Activated naive CD4-positive, alpha-beta T cell treated with anti-CD3 and anti-CD28 coated beads, Interleukin-2, amount 50 U/mL, for 24 hours (primary cell): ENCODE measurements around the gene DDX17.
"Not testable (repeated sequence)": the region's sequence is repeated elsewhere in the genome, so short reads cannot be mapped to it uniquely, and the experiment has no call there.

ENCODE experiments used
- H3K27ac Mint-ChIP-seq: one replicate; pipeline ENCODE4 v1.8.0; 2021; ENCODE audit warnings: mild to moderate bottlenecking, mixed read lengths
- H3K27me3 Mint-ChIP-seq: one replicate; pipeline ENCODE4 v1.8.0; 2021; ENCODE audit warnings: mixed read lengths
- H3K36me3 Mint-ChIP-seq: one replicate; pipeline ENCODE4 v1.8.0; 2021; ENCODE audit warnings: mixed read lengths
- H3K4me1 Mint-ChIP-seq: one replicate; pipeline ENCODE4 v1.8.0; 2021; ENCODE audit warnings: mixed read lengths
- H3K4me3 Mint-ChIP-seq: one replicate; pipeline ENCODE4 v1.8.0; 2021; ENCODE audit warnings: mild to moderate bottlenecking, mixed read lengths
- H3K9me3 Mint-ChIP-seq: one replicate; pipeline ENCODE4 v1.8.0; 2021; ENCODE audit warnings: mixed read lengths

DDX17 gene

DNA sequence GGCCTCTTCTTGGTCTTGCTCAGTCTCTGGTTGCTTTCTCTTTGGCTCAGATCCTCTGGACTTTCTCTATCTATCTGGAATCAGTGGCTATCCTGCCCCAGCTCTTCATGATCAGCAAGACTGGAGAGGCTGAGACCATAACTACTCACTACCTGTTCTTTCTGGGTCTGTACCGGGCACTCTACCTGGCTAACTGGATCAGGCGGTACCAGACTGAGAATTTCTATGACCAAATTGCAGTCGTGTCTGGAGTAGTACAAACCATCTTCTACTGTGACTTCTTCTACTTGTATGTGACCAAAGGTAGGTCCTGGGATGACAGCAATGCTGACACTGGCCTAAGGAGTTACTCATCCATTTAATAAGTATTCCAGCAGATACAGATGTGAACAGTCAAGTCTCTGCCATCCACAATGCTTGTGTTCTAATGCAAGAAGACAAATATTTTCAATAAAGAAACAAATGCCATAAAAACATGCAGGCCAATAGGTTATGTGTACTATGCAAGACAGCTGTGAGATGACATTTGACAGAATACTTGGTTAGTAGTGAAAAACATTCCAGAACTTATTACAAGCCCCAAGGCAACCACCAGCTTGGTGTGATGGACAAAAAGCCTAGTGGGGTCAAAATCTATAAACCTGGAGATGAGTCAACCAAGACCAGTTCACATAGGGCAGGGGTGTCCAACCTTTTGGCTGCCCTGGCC, 24.8 kb downstream of the DDX17 start:
- Mint-ChIP-seq H3K4me3 (no peak overlapping the region), H3K9me3 (no peaks in the 10 kb centered on the region), H3K27me3 (no peaks in the 10 kb centered on the region), H3K4me1 (peaks cover 28% of the 10 kb centered on the region), H3K27ac (peak overlapping the region; percentile 39), H3K36me3 (peaks cover 20% of the 10 kb centered on the region)

DNA sequence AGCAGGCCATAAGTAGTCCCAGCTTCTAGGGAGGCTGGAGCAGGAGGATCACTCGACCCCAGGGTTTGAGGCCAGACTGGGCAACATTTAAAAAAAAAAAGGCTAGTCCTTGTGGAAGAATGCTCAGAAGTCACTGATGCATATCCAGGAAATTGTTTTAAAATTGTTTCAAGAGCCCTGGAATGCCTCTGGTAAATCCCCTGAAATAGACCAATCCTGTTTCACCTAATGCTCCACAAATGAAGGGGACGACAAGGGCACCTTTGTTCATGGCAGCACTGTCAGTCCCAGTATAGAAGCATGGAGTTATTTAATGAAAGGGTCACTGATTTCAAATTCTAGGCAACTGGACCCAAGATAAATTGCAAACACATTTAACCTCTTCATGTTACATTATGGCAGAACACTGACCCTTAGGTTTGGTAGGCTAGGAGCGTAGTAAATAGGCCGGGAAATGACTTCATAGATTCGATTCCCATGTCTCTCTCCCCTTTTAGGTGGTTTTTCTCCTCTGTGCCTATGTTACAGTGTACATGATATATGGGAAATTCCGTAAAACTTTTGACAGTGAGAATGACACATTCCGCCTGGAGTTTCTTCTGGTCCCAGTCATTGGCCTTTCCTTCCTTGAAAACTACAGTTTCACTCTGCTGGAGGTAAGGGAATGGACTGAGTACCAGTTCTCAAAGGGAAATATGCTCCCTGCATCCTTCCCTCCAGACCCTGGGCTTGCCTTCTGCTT, 26.8 kb downstream of the DDX17 start:
- H3K27ac Mint-ChIP-seq: no peak overlapping the region
- no peaks in the 10 kb centered on the region for H3K27me3 Mint-ChIP-seq
- peaks cover 13% of the 10 kb centered on the region for H3K4me1 Mint-ChIP-seq
- H3K36me3 Mint-ChIP-seq: peaks cover 13% of the 10 kb centered on the region
- no peak overlapping the region for H3K4me3 Mint-ChIP-seq
- H3K9me3 Mint-ChIP-seq: no peaks in the 10 kb centered on the region

DNA sequence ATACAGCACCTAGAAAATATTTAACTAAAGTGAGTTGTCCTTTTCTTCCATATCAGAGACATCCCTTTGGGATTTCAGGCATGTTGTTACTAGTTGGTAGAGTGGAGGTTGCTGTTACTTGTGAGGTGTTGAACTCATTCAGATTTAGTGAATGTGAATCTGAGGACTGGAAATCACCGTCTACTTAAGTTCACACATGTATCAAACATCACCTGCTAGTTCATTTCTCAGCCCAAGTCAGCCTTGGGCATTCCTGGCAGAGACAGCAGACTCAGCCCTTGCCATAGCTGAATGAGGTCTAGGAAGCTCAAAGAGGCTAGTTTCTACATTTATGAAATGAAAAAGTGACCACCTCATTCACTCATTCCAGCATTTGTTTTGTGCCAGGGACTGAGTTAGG, 28.5 kb downstream of the DDX17 start:
- no peaks in the 10 kb centered on the region for H3K27me3 Mint-ChIP-seq
- no peak overlapping the region for H3K27ac Mint-ChIP-seq
- H3K4me3 Mint-ChIP-seq: no peak overlapping the region
- H3K36me3 Mint-ChIP-seq: peaks cover 4% of the 10 kb centered on the region
- H3K9me3 Mint-ChIP-seq: no peaks in the 10 kb centered on the region
- peaks cover 1% of the 10 kb centered on the region for H3K4me1 Mint-ChIP-seq

DNA sequence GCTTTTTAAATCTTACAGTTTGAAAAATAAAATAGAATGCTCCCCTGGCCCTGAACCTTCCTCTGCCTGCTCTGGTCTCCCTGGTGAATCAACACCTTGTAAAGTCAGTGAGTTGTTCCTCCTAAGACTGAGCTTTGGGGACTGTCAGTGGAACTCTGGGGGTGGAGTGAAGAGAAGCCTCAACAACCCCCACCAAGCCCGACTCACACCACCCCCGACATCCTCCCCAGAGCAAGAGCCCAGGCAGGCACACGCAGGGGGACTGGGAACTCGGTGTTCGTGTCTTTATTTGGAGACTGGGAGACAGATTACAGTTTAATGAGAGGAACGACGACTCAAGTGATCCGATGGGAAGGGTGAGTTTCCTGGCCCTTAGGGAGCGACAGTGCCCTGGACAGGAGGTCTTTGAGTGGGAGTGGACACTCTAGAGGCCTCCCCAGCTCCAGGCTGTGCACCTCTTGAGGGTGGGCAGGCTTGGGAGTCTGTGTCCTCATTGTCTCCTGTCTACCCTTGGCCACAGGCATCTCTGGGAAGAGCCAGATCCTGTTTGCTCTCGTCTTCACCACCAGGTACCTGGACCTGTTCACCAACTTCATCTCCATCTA, 32.0 kb downstream of the DDX17 start:
- no peak overlapping the region for H3K27ac Mint-ChIP-seq
- no peaks in the 10 kb centered on the region for H3K9me3 Mint-ChIP-seq
- H3K4me3 Mint-ChIP-seq: no peak overlapping the region
- H3K27me3 Mint-ChIP-seq: no peaks in the 10 kb centered on the region
- no peaks in the 10 kb centered on the region for H3K4me1 Mint-ChIP-seq
- H3K36me3 Mint-ChIP-seq: no peaks in the 10 kb centered on the region

DNA sequence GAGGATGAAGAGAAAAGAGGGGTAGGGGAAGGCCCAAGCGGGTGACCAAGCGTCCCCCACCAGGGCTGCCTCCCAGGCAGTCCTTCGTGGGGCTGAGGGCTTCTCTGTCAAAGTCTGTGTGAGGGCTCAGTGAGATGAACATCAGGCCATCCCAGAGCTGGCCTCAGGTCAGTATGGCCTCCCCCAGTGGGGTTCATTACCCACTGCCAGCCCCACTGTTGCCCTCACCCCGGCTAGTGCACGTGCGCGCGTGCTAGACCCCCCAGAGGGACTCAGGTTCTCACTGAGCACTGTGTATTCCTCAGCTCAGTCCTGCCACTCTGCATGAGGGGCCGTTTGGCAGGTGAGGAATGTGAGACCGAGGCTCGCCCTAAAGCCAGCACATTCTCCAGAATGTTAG, 34.9 kb downstream of the DDX17 start:
- no peak overlapping the region for H3K4me3 Mint-ChIP-seq

DNA sequence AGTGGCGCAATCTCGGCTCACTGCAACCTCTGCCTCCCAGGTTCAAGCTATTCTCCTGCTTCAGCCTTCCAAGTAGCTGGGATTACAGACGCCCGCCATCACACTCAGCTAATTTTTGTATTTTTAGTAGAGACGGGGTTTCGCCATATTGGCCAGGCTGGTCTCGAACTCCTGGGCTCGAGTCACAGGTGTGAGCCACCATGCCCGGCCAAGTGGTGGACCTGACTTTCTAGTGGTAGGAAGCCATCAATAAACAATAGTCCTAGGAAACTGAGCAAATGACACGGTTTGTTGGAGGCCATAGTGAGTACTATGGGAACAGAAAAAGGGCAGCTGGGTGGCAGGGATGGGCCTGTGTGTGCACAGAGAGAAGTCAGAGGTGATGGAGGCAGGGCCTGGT, 35.9 kb downstream of the DDX17 start:
- H3K27ac Mint-ChIP-seq, H3K4me1 Mint-ChIP-seq, H3K27me3 Mint-ChIP-seq, H3K4me3 Mint-ChIP-seq, H3K36me3 Mint-ChIP-seq, H3K9me3 Mint-ChIP-seq: not testable (repeated sequence)

More for the DNA sequence above, 34.9 kb downstream of the DDX17 start:
- Mint-ChIP-seq H3K27ac (no peak overlapping the region), H3K9me3 (no peaks in the 10 kb centered on the region), H3K4me1 (peaks cover 9% of the 10 kb centered on the region), H3K36me3 (no peaks in the 10 kb centered on the region), H3K27me3 (peaks cover 6% of the 10 kb centered on the region)

DNA sequence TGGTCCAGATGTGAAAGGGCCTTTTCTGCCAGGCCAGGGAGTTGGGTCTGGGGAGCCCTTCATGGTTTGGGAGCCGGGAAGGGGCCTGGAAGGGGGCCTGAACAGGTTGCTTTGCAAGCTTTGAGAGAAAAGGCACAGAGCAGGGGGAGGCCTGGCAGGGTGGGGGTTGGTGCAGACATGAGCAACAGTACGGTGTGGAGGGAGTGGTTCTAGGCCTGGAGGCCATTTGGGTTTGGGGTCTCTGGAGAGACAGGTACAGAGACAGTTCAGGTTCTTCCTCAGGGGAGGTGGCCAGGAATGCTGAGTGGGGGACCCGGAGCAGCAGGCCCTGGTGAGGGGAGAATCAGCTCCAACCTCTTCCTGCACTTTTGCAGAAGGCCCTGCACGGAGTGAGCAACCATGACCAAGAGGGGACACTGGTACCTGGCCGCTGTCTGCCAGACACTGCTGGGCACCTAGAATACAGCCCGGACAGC, 36.8 kb downstream of the DDX17 start:
- peaks cover 10% of the 10 kb centered on the region for H3K27me3 Mint-ChIP-seq
- no peak overlapping the region for H3K4me3 Mint-ChIP-seq
- H3K36me3 Mint-ChIP-seq: no peaks in the 10 kb centered on the region
- H3K4me1 Mint-ChIP-seq: peaks cover 9% of the 10 kb centered on the region
- no peak overlapping the region for H3K27ac Mint-ChIP-seq
- no peaks in the 10 kb centered on the region for H3K9me3 Mint-ChIP-seq

DNA sequence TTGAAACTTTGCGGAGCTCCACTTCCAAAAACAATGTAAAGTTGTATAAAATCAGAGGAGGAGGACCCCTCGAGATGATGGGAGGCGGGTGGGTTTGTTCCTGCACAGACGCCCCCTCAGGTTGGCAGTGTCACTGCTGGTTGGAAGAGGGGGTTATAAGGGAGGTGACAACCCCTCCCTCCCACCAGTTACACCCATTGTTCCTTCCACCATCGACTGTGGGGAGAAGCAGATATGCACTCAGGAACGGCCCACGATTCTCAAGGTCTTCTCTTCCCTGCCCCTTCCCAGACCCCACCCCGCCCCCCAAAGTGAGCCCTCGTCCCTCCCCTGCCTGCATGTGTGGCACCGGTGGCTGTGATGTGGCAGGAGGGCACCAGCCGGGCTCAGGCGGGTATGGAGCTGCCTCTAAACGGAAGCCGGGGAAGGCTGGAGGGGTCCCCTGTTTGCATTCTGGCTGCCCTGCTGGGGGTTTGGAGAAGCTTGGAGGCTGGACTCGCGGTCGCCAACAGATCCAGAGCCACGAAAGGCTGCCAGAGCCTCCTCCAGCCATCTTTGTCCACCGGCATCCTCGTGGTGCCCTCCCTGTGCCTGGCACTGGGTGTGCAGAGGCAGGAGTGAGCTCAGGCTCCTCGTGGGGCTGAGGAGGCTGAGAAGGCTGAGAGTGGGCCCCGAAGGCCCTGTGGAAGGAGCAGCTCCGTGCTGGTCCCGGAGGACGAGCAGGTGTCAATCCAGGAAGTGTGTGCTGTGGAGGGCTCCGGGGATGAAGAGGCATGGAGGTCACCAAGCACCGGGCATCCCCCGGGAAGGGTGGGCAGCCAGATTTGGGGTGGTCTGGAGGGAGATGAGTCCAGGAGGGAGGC, 37.4 kb downstream of the DDX17 start:
- Mint-ChIP-seq H3K27me3 (peaks cover 15% of the 10 kb centered on the region), H3K4me3 (peak overlapping the region; percentile 60), H3K27ac (no peak overlapping the region), H3K36me3 (no peaks in the 10 kb centered on the region), H3K4me1 (peaks cover 9% of the 10 kb centered on the region), H3K9me3 (no peaks in the 10 kb centered on the region)

DNA sequence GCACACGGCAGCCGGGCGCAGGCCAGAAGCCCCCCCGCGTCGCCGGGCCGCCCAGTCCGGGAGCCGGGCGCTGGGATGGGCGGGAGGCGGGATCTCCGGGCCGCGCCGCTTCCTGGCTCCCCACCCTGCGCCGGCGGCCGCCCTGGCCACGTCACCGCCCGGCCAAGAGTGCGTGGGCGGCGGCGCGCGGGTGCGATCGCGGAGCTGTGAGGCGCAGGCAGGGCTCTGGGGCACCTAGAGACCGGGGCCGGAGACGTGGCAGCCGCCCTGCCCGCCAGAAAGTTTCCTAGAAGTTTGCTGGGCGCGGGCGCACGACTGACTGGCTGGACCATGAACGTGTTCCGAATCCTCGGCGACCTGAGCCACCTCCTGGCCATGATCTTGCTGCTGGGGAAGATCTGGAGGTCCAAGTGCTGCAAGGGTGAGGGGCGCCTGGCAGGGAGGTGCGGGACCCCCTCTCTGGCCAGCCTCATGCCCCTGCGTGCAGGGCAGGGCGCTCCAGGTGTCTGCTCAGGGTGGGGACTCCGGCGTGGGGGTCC, 38.1 kb downstream of the DDX17 start, which contains the start of gene KDELR3:
Gene KDELR3 (plus strand): TSS at position 193 of the 539 bp plus-strand sequence. CDS start 138 bp downstream, at position 331.
- H3K27ac Mint-ChIP-seq: peak within 1 kb of the TSS; percentile 35
- H3K4me1 Mint-ChIP-seq: peaks cover 9% of the 10 kb centered on the region
- peak within 1 kb of the TSS; percentile 82 for H3K4me3 Mint-ChIP-seq
- no peaks in the 10 kb centered on the region for H3K36me3 Mint-ChIP-seq
- H3K9me3 Mint-ChIP-seq: no peaks in the 10 kb centered on the region
- H3K27me3 Mint-ChIP-seq: peaks cover 18% of the 10 kb centered on the region

DNA sequence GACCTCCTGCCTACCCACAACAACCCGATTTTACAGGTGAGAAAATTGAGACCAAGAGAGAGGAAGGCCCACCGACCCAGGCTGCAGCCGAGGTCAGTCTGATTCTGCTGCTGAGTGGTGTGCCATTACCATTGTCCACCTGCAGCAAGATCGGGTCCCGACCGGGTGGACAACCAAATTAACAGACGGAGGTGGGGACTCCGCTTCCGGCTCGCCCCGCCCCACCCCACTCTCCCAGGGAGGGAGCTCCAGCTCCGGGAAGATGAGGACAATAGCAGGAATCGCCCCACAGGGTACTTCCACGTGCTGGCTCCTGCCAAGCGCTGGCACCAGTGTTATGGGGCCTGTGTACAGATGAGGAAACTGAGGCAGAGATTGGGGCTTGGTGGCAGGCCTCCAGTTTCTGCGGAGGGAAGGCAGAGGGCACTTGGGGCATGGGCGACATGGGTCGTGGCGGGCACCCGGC, 38.6 kb downstream of the DDX17 start:
- peaks cover 9% of the 10 kb centered on the region for H3K4me1 Mint-ChIP-seq
- no peaks in the 10 kb centered on the region for H3K36me3 Mint-ChIP-seq
- H3K4me3 Mint-ChIP-seq: peak overlapping the region; percentile 82
- no peaks in the 10 kb centered on the region for H3K9me3 Mint-ChIP-seq
- peak overlapping the region; percentile 35 for H3K27ac Mint-ChIP-seq
- peaks cover 20% of the 10 kb centered on the region for H3K27me3 Mint-ChIP-seq

DNA sequence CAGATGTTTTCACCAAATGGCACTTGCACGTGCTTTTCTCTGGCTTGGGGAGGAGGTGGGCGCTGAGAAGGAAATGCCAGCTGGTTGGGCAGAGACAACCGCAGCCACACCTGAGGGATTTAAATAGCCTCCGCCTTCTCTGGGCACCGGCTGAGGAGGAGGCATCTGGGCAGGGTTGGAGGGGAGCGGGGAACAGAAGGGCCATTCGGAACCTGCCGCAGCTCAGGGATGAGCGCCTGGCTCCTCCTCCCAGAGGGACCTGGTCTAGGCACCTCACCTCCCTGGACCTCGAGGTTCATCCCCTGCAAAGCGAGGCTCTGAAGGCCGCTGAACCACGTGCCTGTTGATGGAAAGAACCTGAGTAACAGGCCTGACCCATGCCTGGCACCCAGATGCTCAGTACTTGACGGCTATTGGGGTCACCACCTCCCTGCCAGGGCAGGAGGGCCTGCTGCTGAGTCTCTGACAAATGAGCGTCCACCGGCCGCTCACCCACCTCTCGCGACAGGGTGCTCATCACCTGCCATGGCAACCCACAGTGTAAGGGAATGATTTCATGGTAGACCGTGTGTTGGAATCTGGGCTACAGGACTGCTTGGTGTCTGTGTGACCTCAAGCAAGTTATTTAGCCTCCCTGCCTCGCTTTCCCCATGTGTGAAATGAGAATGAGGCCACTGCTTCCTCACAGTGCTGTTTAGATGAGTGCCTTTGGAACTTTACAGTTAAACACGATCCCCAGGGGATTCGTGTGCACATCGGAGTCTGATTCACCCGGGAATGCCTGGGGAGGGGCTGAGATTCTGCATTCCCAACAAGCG, 40.2 kb downstream of the DDX17 start:
- no peak overlapping the region for H3K4me3 Mint-ChIP-seq
- no peaks in the 10 kb centered on the region for H3K36me3 Mint-ChIP-seq
- H3K27ac Mint-ChIP-seq: no peak overlapping the region
- peaks cover 27% of the 10 kb centered on the region for H3K27me3 Mint-ChIP-seq
- peaks cover 13% of the 10 kb centered on the region for H3K4me1 Mint-ChIP-seq
- H3K9me3 Mint-ChIP-seq: no peaks in the 10 kb centered on the region

DNA sequence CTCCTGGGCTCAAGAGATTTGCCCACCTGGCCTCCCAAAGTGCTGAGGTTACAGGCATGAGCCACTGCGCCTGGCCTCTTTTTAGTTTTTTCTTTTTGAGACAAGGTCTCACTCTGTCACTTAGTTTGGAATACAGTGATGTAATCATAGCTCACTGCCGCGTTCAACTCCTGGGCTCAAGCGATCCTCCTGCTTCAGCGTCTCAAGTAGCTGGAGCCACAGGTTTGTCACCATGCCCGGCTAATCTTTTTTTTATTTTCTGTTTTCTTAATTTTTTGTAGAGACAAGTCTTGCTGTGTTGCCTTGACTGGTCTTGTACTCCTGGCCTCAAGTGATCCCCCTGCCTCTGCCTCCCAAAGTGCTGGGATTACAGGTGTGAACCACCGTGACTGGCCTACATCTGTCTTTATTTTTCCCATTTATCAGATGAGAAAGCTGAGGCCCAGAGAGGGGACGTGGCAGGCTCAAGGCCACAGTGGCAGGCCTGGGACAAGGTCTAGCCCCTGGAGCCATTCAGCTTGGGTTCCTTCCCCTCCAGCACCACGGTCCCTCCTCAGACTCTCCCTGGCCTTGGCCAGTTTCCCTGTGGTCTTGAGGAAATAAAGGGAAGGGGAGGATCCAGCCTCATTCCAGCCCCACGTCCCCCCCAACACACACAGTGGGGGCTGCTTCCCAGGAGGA, 41.0 kb downstream of the DDX17 start:
- Mint-ChIP-seq H3K27ac (no peak overlapping the region), H3K4me1 (peaks cover 16% of the 10 kb centered on the region), H3K27me3 (peaks cover 34% of the 10 kb centered on the region), H3K36me3 (no peaks in the 10 kb centered on the region), H3K9me3 (no peaks in the 10 kb centered on the region), H3K4me3 (no peak overlapping the region)

DNA sequence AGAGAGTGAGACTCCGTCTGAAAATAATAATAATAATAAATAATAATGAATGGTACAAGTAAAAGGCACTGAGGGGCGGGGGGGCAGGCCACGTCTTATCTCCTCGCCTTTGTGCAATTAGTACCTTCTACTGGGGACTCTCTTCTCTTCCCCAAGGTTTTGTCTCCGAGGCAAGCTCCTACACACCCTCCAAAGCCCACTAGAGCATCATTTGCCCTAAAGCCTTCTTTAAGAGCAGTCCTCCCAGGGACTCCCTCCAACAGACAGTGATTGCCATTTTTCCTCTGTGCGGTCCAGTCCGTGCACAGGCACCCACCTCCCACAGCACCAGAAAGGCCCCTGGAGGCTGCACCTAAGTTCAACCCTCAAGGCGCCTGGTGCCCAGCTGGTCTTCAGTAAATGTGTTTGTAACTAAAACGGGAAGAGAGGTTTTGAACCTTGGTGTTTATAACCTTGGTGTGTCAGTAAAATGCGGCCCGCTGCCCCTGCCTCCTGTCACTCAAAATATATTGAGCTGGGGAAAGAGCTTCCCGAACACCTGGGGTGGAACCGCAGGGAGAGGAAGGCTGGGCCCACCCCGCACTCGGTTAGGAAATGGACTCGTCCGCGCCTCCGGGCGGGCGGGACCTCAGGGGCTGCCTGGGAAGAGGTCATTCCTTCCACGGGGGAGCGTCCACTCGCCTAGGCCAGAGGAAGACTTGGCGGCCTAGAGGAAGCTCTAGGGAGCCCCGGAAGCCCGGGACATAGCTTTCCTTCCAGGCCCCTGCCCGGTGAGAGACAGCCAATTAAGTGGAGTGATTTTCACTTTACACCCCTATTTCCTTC, 42.9 kb downstream of the DDX17 start:
- H3K27me3 Mint-ChIP-seq: peaks cover 45% of the 10 kb centered on the region
- H3K9me3 Mint-ChIP-seq: no peaks in the 10 kb centered on the region
- no peaks in the 10 kb centered on the region for H3K36me3 Mint-ChIP-seq
- H3K4me1 Mint-ChIP-seq: peaks cover 16% of the 10 kb centered on the region
- H3K4me3 Mint-ChIP-seq: no peak overlapping the region
- H3K27ac Mint-ChIP-seq: no peak overlapping the region
